K562 (cell line): Measurements from ENCODE around the gene SLC44A1.

Experiments used
- CBFB ChIP-seq: sonication (generic); formaldehyde crosslinking; IDR thresholded peaks from 2 replicates; pipeline ENCODE4 v1.4.0; 2020; ENCODE audit warnings: mild to moderate bottlenecking, missing genetic modification reagents
- CTCF ChIP-seq, 3 experiments: IDR thresholded peaks in 2 of 3; conservative IDR thresholded peaks in 1 of 3; 2 replicates each; pipeline ENCODE4 v1.5.1; 2011 to 2012; ENCODE audit warnings: low read length in 3 of 3, mild to moderate bottlenecking in 3 of 3, control low read depth in 2 of 3, improper control_type of control experiment in 1 of 3, inconsistent platforms in 1 of 3, low read depth in 1 of 3, mixed read lengths in 1 of 3, moderate library complexity in 1 of 3; ENCODE audit not compliant: insufficient read depth in 2 of 3
- EP300 ChIP-seq: IDR thresholded peaks from 2 replicates; pipeline ENCODE4 v1.6.1; 2012; ENCODE audit warnings: low read length, improper control_type of control experiment
- ESRRB ChIP-seq: fragments of 250-450 bp; sonication (Bioruptor Pico); IDR thresholded peaks from 2 replicates; pipeline ENCODE4 v1.5.0; 2020; ENCODE audit warnings: mild to moderate bottlenecking, moderate library complexity, borderline replicate concordance
- KAT2B ChIP-seq: IDR thresholded peaks from one replicate; pipeline ENCODE4 v1.6.1; 2012; ENCODE audit warnings: low read depth, mild to moderate bottlenecking, control low read depth, inconsistent platforms, low read length, moderate library complexity
- REST ChIP-seq, 2 experiments: fragments of 450-650 bp; formaldehyde crosslinking in 1 of 2; IDR thresholded peaks; 2 replicates each; pipeline versions ENCODE4 v1.4.0 to v1.6.1; 2014 to 2020; ENCODE audit warnings: mild to moderate bottlenecking in 2 of 2, borderline replicate concordance in 1 of 2, low read depth in 1 of 2

- TF ChIP-seq CBFB (CRISPR knock-in tag) (no peak), CTCF (IDR thresholded peaks at IDR 0.05 in 2 of 3, conservative IDR thresholded peaks at IDR 0.05 in 1 of 3; ENCODE audit: insufficient read depth in 2 of 3, low read depth in 1 of 3, low read length in 3 of 3) (no peak), EP300 (no peak), KAT2B (no peak), REST (IDR thresholded peaks at IDR 0.05; ENCODE audit: borderline replicate concordance) (no peak), REST (CRISPR knock-in tag; IDR thresholded peaks at IDR 0.05; ENCODE audit: low read depth) (no peak), ESRRB (CRISPR knock-in tag) (no peak)
Observed at GRCh38 chr9:105232207-105232606, 12.2 kb upstream of the SLC44A1 start.
